HEK293T (cell line): Measurements from ENCODE around the gene AKR1C4.
"Not testable (repeated sequence)": the region's sequence is repeated elsewhere in the genome, so short reads cannot be mapped to it uniquely, and the experiment has no call there.

Experiments used
- FOXA1 ChIP-seq: fragments of 450-650 bp; IDR thresholded peaks from 2 replicates; pipeline ENCODE4 v1.6.1; 2016; ENCODE audit warnings: mild to moderate bottlenecking
- TARDBP ChIP-seq: fragments of 450-650 bp; IDR thresholded peaks from 2 replicates; pipeline ENCODE4 v1.6.1; 2016
- ZNF384 ChIP-seq: fragments of 450-650 bp; IDR thresholded peaks from 2 replicates; pipeline ENCODE4 v1.6.1; 2016

- not testable (repeated sequence) for TF ChIP-seq TARDBP, ZNF384, FOXA1
These were observed 13.6 kb downstream of the AKR1C4 start for GRCh38 chr10:5210261-5210660.
